ENCODE measurements around the gene SLC45A1. TPM values are rescaled to one million over a fixed set of nuclear protein-coding genes. Genes with fewer than 3 reads are reported as not detected.

SLC45A1 gene
- total and polyA plus RNA-seq, 9 of the 15 experiments (the other 6 are each of a cell fraction or from before 2014, with no cell fraction given) = not detected

- DNase-seq (ENCODE audit: extremely low read depth in 1 of 4, low spot score in 3 of 4) (no peak), FAIRE-seq (no peak), ATAC-seq (no peak)
- CTCF ChIA-PET (ENCODE audit: low intra/inter-chr PET ratio) = no interaction called here
- H3K27me3 ChIP-seq (ENCODE audit: control insufficient read depth in 2 of 2, insufficient read depth in 2 of 2, low read length in 2 of 2) = peaks cover 61 to 80% of the 10 kb centered on the region in 2 experiments
- H3K36me3 ChIP-seq (ENCODE audit: control insufficient read depth, insufficient read depth, low read length) = no peaks in the 10 kb centered on the region
- H3K4me3 ChIP-seq = no peak overlapping the region
- H3K9me1 ChIP-seq (ENCODE audit: control insufficient read depth, insufficient read depth, low read length) = no peaks in the 10 kb centered on the region
- WGBS (ENCODE audit: insufficient coverage, low coverage, missing lambda C conversion rate) = 13% methylated on average over 21 of the region's 21 CpGs
- H3K9me3 ChIP-seq (replicated peaks; ENCODE audit: control insufficient read depth, insufficient read depth, low read depth, low read length) = no peaks in the 10 kb centered on the region
- no peak overlapping the region for H3K4me2 ChIP-seq (ENCODE audit: insufficient read depth, low read length)
- H3K9ac ChIP-seq (ENCODE audit: insufficient read depth in 1 of 2, low read depth in 2 of 2, low read length in 2 of 2) = no peak overlapping the region
- no peaks in the 10 kb centered on the region for H3K79me2 ChIP-seq (ENCODE audit: control insufficient read depth, insufficient read depth, low read length)
- intact Hi-C loops (cut with micrococcal nuclease) (no loop called here), in situ Hi-C loops (cut with MboI) (no loop called here)
- no TSS peak for BruUV-seq (replicated peaks)
- TF ChIP-seq KDM1A (IDR thresholded peaks at IDR 0.05) = no peak
- TF ChIP-seq TAF15 (IDR thresholded peaks at IDR 0.05; ENCODE audit: low read depth, low read length) = no peak
- no peak for TF ChIP-seq ZFP30 (CRISPR knock-in tag; IDR thresholded peaks at IDR 0.05; ENCODE audit: borderline replicate concordance)
- TF ChIP-seq PYGO2 (tag; IDR thresholded peaks at IDR 0.05) = no peak
- no peak for TF ChIP-seq CSDE1 (IDR thresholded peaks at IDR 0.05)
- H4K20me1 ChIP-seq (replicated peaks; ENCODE audit: control insufficient read depth, insufficient read depth, low read length) = peaks cover 13% of the 10 kb centered on the region
- no peak overlapping the region for H2AFZ ChIP-seq (ENCODE audit: low read depth, low read length)
- H3K27ac ChIP-seq (ENCODE audit: extremely low read depth, low read depth, low read length) = no peak overlapping the region
- POLR2A ChIA-PET = interaction anchor here (1.3 kb wide), 1 partner anchor 123 kb away, joined by 4 read pairs; no protein-coding TSS in a partner anchor
- peaks cover 0 to 22% of the 10 kb centered on the region in 2 experiments; a peak in 1 of 5 replicates for H3K4me1 ChIP-seq (replicated peaks in 1 of 2; ENCODE audit: control insufficient read depth in 2 of 2, insufficient read depth in 2 of 2, low read length in 2 of 2)
Observed at GRCh38 chr1:8325771-8326170, 7.9 kb downstream of the SLC45A1 start.

DNA sequence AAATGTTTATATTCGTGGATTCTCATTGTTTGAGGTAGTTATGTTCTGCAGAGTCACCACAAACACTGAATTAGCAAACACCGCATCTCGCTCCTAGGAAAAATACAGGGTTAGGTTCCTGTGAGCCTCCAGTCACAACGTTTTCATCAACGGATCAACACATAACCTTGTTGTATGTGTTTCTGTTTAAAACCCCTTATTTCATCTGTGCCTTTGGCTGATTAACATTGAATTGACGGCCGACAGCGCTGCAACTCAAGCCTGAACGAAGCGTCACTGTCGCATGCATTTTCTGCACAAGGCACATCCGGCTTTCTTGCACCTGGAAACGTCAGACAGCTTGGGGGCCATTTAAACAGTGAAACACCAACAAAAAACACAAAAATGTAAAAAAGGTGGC lies 8.4 kb downstream of the SLC45A1 start:
- H4K20me1 ChIP-seq (replicated peaks; ENCODE audit: control insufficient read depth, insufficient read depth, low read length) = peaks cover 13% of the 10 kb centered on the region
- DNase-seq (ENCODE audit: extremely low read depth in 1 of 4, low spot score in 3 of 4) = no peak
- no peak overlapping the region for H3K9ac ChIP-seq (ENCODE audit: insufficient read depth in 1 of 2, low read depth in 2 of 2, low read length in 2 of 2)
- no peaks in the 10 kb centered on the region for H3K9me1 ChIP-seq (ENCODE audit: control insufficient read depth, insufficient read depth, low read length)
- no peak for ATAC-seq
- H3K4me3 ChIP-seq = no peak overlapping the region
- ChIA-PET POLR2A (no interaction called here), CTCF (ENCODE audit: low intra/inter-chr PET ratio) (interaction anchor here (0.6 kb wide), 1 partner anchor 22 kb away, joined by 3 read pairs; no protein-coding TSS in a partner anchor)
- H2AFZ ChIP-seq (ENCODE audit: low read depth, low read length) = no peak overlapping the region
- no peak overlapping the region for H3K27ac ChIP-seq (ENCODE audit: extremely low read depth, low read depth, low read length)
- 15% methylated on average over 13 of the region's 13 CpGs for WGBS (ENCODE audit: insufficient coverage, low coverage, missing lambda C conversion rate)
- intact Hi-C loops (cut with micrococcal nuclease) = no loop called here
- BruUV-seq (replicated peaks) = no TSS peak
- in situ Hi-C loops (cut with MboI) = no loop called here
- no peaks in the 10 kb centered on the region for H3K9me3 ChIP-seq (replicated peaks; ENCODE audit: control insufficient read depth, insufficient read depth, low read depth, low read length)
- no peak overlapping the region for H3K4me2 ChIP-seq (ENCODE audit: insufficient read depth, low read length)
- H3K27me3 ChIP-seq (ENCODE audit: control insufficient read depth in 2 of 2, insufficient read depth in 2 of 2, low read length in 2 of 2) = peaks cover 62 to 81% of the 10 kb centered on the region in 2 experiments
- no peaks in the 10 kb centered on the region for H3K36me3 ChIP-seq (ENCODE audit: control insufficient read depth, insufficient read depth, low read length)
- no peak for TF ChIP-seq ZNF592 (IDR thresholded peaks at IDR 0.05)
- TF ChIP-seq EZH2 (IDR thresholded peaks at IDR 0.05; ENCODE audit: borderline replicate concordance, low read depth, low read length) = peak; percentile 100
- H3K4me1 ChIP-seq (replicated peaks in 1 of 2; ENCODE audit: control insufficient read depth in 2 of 2, insufficient read depth in 2 of 2, low read length in 2 of 2) = peaks cover 0 to 22% of the 10 kb centered on the region in 2 experiments; a peak in 1 of 5 replicates
- no peak for FAIRE-seq
- no peaks in the 10 kb centered on the region for H3K79me2 ChIP-seq (ENCODE audit: control insufficient read depth, insufficient read depth, low read length)

Measured in K562 (cell line).